NCI-H69 (cell line): ENCODE results near the gene HIGD1A.

Experiments used
- DNase-seq: peaks from one replicate; lab custom pipeline; 2025; lab: John Stamatoyannopoulos, UW

Gene HIGD1A

GRCh38 chr3:42799376-42799775 is 4.9 kb downstream of the HIGD1A start:
- peak; percentile 7 for DNase-seq

GRCh38 chr3:42796332-42796885 is 7.9 kb downstream of the HIGD1A start:
- DNase-seq, result no peak

- DNase-seq, result no peak
Measured at GRCh38 chr3:42795621-42796181, 8.6 kb downstream of the HIGD1A start.

GRCh38 chr3:42790714-42791229 is 13.5 kb downstream of the HIGD1A start:
- DNase-seq, result peak; percentile 76

GRCh38 chr3:42786631-42787030 is 17.7 kb downstream of the HIGD1A start:
- DNase-seq, result no peak

GRCh38 chr3:42786212-42786611 is 18.1 kb downstream of the HIGD1A start:
- DNase-seq, result no peak

- DNase-seq, result peak; percentile 71
Measured at GRCh38 chr3:42780892-42781700, 23.2 kb downstream of the HIGD1A start.

- no peak for DNase-seq
Measured at GRCh38 chr3:42780398-42780797, 23.9 kb downstream of the HIGD1A start.

GRCh38 chr3:42778644-42779043 is 25.6 kb downstream of the HIGD1A start:
- DNase-seq, result no peak

GRCh38 chr3:42773409-42773751 is 30.9 kb downstream of the HIGD1A start:
- DNase-seq, result no peak

- DNase-seq, result peak; percentile 96
Measured at GRCh38 chr3:42772670-42773408, 31.5 kb downstream of the HIGD1A start, which contains the start of gene CCDC13. Gene CCDC13 (minus strand): TSS chr3:42773253. CDS start chr3:42758345, 14,908 bp downstream.

GRCh38 chr3:42771271-42771670 is 33.0 kb downstream of the HIGD1A start:
- no peak for DNase-seq

GRCh38 chr3:42769477-42770131 is 34.7 kb downstream of the HIGD1A start:
- DNase-seq, result no peak

- no peak for DNase-seq
Measured at GRCh38 chr3:42764561-42765295, 39.6 kb downstream of the HIGD1A start.

- DNase-seq, result no peak
Measured at GRCh38 chr3:42764115-42764514, 40.2 kb downstream of the HIGD1A start.

GRCh38 chr3:42763021-42763420 is 41.3 kb downstream of the HIGD1A start:
- peak; percentile 69 for DNase-seq

GRCh38 chr3:42762046-42762724 is 42.1 kb downstream of the HIGD1A start:
- DNase-seq, result peak; percentile 84

GRCh38 chr3:42758126-42758525 is 46.2 kb downstream of the HIGD1A start:
- no peak for DNase-seq

GRCh38 chr3:42756681-42757213 is 47.5 kb downstream of the HIGD1A start:
- no peak for DNase-seq
